GM13976 (cell line): ENCODE data around the gene BRAT1.

Experiments
- DNase-seq: peaks from one replicate; pipeline ENCODE4 v3.0.0; 2012; ENCODE audit warnings: low spot score
- CTCF ChIP-seq: IDR thresholded peaks from 2 replicates; pipeline ENCODE4 v1.5.1; 2012; ENCODE audit warnings: borderline replicate concordance, mild to moderate bottlenecking; ENCODE audit not compliant: insufficient read depth; ENCODE audit errors: extremely low read depth, missing control alignments, control extremely low read depth
- in situ Hi-C: fragments of 300-500 bp; cut with MboI; formaldehyde crosslinking; loops from one replicate; pipeline ENCODE4 v1.12.0; 2022; ENCODE audit warnings: low sequenced_read_pairs, mixed read lengths, inconsistent platforms; ENCODE audit not compliant: unreplicated experiment

Gene BRAT1

DNA sequence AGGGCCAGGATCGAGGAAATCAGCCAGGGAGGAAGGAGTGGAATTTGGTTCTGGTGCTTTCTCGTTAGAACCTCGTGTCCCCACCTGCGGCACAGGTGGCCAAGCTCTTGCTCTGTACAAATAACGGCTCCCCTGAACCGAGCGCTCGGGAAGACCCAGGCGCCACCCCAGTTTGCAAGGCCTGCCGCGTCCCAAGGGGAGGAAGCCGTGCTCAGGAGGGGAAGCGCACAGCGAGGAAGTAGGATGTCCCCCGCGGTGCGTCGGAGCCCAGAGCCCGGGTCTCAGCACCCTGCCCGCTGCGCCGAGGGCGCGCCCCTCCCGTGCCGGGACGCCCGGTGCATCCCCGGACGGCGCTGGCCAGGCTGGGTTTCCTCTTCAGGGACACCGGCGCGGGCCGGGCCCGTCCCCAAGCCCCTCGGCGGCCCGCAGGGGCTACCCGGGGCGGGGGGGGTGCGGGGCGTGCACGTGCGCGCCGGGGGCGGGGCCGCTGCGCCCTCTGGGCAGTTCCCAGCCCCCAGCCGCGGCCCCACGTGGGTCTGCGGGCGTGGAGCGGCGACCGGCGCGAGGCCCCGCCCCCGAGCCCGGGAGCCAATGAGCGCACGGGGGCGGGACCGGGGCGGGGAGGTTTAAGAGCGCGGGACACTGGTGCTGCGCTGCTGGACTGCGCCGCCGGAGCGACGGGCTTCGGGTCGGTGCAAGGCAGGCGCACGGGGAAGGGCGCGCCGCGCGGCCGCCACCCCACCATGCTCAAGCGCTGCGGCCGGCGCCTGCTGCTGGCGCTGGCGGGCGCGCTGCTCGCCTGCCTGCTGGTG lies 36.0 kb downstream of the BRAT1 start, which contains the start of gene LFNG:
Gene LFNG (plus strand): TSS at position 656 of the 812 bp plus-strand sequence. CDS start 88 bp downstream, at position 744.
- TF ChIP-seq CTCF: no peak
- in situ Hi-C loops: no loop called here
- peak; percentile 99 for DNase-seq

DNA sequence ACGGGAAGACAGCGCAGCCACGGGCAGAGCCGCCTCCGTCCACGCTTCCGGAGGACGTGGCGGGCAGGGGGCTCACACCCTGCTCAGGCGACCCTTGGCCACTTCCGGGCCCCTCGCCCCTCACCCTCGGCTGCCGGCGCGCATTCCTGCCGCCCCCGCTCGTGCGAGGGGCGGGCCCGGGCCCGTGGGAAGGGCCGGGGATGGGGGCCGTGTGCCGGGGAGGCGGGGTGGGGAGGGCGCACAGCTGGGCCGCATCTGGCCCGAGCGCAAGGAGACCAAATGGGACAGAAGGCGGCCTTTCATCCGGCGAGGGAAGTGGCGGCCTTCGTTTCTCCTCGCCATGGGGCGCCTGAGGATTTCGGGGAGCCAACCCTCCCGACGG lies 36.6 kb downstream of the BRAT1 start:
- in situ Hi-C loops: no loop called here
- no peak for DNase-seq
- TF ChIP-seq CTCF: no peak

- no peak for DNase-seq
- no peak for TF ChIP-seq CTCF
- in situ Hi-C loops: no loop called here
Measured at GRCh38 chr7:2517678-2518507, 37.4 kb downstream of the BRAT1 start.

- in situ Hi-C loops: no loop called here
- DNase-seq: no peak
- no peak for TF ChIP-seq CTCF
Measured at GRCh38 chr7:2517026-2517425, 38.3 kb downstream of the BRAT1 start.

DNA sequence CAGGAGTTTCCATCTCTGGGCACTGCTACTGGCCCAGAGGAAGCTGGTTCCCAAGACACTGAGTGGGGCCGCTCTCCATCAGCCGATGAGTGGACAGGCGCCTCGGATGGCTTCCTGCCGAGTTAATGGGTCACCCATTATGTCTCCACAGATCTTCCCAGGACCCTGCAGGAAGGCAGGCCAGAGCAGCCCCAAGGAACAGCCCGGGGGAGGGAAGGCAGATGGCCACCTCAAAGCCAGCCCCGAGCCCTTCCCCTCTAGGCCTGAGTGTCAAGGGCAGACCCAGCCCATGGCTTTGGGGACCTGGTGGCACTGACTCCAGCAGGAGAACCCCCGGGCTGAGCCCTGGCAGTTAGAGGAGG lies 39.1 kb downstream of the BRAT1 start:
- no peak for DNase-seq
- in situ Hi-C loops: no loop called here
- no peak for TF ChIP-seq CTCF

DNA sequence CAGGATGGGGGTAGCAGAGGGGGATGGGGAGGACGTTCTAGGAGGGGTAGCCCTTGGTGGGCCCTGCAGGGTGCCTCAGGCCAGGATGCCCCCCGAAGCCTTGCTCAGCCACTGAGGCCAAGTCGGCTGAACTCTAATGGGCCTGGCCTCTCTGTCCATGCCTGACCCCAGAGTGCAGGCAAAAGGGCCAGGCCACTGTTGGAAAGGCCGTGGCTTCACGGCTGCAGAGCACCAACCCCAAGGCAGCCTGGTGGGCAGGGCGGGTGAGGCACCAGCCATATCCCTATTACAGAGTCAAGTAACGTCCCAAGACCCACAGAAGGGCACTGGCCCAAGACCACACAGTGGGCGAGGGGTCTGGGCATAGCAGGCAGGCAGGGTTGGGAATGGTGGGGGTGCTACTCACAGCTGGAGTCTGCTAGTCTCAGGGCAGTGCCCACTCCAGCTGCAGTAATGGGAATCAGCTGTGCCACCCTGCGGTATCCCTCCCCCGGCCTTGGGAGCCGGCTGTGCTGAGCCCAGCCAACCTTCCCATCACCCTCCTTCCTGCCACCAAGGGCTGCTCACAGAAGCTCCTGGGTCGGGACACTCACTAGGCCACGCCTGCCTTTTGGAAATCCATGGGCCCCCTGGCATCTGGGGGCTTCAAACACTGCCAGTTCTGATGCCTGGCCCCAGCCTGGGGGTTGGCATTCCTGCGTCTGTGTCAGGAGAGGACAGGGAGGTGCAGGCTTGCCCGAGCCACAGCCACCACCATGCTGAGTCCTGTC lies 39.7 kb downstream of the BRAT1 start:
- no peak for TF ChIP-seq CTCF
- in situ Hi-C loops: no loop called here
- no peak for DNase-seq
